GM21526 (cell line): Measurements from ENCODE around the gene CPTP.
"Not testable (repeated sequence)": the region's sequence is repeated elsewhere in the genome, so short reads cannot be mapped to it uniquely, and the experiment has no call there.

Experiments
- ATAC-seq: cut with Tn5 transposase; IDR thresholded peaks from one replicate; pipeline ENCODE4 v1.9.1; 2021; ENCODE audit warnings: moderate library complexity; ENCODE audit not compliant: unreplicated experiment, low FRiP score

Gene CPTP

DNA sequence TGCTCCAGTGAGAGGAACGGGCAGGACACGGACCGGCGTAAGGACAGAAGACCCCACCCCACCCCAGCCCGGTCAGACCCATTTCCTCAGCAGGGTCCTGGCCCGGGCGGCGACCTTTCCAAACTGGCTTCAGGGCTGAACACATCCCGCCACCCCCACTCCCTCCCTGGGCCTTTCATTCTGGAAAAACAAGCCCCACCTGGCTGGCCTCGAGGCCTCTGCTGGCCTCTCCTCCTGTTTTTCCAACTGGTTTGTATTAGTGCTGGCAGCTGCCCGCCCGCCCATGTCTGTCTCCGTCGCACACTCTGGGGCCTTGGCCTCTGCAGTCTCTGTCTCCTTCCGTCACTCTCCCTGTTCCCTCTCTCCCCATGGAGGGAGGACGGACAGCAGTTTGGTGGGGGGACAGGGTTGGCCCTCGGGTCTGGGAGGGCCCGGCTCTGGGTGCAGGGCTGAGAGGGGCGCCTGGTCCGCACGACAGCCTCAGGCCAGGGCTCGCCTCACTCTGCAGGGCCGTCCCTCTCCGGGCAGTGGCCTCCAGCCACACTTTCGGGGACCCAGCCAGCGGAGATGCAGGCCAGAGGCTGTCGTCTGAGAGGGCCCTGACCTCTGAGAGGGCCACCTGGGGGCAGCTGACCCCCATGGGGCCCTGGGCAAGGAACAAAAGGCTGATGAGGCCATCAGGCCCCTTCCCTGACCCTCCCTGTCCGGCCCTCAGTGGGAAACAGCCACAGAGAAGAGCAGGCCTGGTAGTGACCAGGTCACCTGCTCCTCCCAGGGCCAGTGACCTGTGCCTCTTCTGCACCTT lies 35.3 kb downstream of the CPTP start:
- no peak for ATAC-seq

DNA sequence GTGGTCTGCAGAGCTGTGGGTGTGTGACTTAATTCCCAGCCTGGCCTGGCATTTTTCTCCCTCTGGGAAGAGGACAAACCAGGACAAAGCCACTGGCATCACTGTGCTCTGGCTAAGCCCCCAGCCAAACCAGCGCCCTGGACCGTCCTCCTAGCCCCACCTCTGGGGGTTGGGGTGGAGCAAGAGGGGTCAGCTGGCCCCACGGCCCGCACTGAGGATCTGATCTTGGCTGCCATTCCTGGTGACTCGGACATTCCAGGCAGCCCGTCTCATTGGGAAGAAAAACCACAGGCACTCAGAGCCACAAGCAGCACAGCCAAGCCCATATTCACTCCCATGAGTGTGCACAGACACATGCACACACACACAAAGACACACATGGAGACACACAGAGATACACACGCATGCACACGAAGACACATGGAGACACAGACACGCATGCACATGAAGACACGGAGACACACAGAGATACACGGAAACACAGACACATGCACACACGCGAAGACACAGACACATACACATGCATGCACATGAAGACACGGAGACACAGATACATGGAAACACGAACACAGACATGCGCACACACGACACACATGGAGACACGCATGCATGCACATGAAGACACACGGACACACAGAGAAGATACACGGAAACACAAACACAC lies 36.0 kb downstream of the CPTP start:
- ATAC-seq = no peak

DNA sequence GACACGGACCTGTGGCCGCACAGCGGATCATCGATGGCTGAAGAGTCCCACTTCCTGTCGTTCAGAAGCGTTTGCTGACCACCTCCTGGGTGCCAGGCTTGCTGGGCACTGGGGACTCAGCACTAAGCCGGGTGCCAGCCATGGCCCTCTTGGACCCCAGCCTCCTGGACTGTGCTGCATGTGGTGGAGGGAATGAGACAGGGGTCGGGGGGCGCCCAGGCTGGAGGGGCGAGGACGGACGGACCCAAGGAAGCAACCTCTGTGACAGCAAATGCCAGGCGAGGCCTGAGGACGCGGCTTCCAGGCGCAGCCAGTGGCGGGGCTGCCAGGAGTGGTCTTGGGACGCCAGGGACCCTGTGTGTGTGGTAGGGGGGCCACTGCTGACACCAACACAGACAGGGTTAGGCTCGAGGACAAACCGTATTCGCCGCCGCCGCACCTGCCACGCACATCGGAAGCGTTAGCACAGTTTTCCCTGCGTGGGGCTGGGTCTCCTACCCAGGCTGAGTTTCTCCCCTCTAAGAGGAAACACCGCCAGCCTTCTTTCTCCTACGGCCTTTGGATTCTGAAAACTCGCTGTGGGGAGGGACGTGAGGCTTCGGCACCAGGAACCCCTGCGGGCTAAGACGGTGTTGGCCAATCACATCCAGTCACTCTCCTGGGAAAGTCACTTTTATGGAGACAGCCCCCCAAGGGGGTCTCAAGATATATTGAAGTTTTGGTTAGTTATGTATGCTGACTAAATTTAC lies 36.8 kb downstream of the CPTP start:
- no peak for ATAC-seq

DNA sequence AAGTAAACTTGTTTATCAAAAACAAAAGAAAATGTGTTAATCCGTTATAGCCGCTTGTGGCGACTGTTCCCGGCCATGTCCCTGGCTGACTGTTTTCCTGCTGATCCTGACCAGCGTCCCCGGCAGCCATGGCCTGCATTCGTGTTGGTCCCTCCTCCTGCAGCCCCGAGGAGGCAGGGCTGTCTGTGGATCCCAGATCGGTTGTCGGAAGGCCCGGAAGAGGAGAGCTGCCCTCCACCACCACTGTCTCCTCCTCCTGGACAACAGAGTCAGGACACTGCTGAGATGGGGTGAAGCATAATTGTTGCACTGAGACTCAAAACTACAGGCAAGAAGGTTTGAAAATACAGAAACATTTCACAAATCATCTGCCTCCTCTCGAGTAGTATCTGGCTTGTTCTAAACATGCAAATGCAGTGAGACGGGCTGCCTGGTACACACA lies 37.4 kb downstream of the CPTP start:
- ATAC-seq = no peak

DNA sequence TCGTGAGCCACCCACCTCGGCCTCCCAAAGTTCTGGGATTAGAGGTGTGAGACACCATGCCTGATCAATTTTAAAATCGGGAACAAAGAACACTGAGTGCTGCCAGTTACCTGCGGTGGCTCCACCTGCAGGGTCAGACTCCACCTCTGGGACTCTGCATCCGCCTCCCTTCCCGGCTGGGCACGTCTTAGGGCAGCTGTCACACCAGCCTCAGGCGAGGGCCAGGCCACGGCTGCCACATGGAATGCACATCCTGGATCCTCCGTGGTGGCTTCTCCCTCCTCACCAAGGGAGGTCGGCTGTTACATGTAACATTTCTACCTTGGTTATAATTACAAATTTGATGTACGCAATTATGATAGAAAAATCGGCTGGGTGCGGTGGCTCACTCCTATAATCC lies 39.7 kb downstream of the CPTP start:
- ATAC-seq = no peak

DNA sequence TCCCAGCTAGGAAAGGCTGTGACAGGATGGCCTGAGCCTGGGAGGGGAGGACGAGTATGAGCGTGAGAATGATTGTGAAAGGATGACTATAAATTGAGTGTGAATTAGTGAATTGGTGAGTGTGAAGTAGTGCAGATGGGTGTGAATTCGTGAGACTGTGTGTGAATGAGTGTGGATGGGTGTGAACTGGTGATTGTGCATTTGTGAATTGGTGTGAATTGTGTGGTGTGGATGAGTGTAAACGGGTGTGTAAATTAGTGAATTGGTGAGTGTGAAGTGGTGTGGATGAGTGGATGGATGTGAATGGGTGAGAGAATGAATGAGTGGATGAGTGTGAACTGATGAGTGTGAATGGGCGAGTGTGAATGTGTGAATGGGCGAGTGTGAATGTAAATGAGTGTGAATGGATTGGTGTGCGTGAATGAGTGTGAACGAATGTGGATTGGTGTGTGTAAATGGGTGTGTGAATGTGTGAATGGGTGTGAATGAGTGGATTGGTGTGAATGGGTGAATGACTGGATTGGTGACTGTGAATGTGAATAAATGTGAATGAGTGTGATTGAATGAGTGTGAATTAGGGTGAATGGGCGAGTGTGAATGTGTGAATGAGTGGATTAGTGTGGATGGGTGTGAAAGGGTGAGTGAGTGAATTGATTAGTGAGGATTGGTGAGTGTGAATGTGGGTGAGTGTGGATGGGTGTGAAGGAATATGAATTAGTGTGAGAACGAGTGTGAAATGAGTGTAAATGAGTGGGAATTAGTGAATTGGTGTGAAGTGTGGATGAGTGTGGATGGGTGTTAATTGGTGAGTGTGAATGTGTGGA lies 41.5 kb downstream of the CPTP start:
- ATAC-seq = no peak

DNA sequence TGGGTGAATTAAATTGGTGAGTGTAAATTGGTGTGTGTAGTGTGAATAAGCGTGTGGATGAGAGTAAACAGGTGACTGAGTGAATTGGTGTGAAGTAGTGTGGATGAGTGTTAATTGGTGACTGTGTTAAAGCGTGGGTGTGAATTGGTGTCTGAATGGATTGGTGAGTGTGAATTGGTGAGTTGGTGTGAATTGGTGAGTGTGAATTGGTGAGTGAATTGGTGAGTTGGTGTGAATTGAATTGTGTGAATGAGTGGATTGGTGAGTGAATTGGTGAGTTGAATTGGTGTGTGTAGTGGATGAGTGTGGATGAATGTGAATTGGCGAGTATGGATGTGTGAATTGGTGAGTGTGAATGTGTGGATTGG lies 42.1 kb downstream of the CPTP start:
- ATAC-seq = no peak

DNA sequence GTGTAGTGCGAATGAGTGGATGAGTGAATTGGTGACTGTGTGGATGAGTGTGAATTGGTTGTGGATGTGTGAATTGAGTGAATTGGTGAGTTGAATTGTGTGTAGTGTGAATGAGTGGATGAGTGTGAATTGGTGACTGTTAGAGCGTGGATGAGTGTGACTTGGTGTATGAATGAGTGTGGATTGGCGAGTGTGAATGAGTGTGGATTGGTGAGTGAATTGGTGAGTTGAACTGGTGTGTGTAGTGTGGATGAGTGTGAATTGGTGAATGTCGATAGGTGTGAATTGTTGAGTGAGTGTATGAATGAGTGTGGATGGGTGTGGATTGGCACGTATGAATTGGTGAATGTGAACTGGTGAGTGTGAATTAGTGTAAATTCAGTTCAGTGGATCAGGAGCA lies 42.7 kb downstream of the CPTP start:
- no peak for ATAC-seq

DNA sequence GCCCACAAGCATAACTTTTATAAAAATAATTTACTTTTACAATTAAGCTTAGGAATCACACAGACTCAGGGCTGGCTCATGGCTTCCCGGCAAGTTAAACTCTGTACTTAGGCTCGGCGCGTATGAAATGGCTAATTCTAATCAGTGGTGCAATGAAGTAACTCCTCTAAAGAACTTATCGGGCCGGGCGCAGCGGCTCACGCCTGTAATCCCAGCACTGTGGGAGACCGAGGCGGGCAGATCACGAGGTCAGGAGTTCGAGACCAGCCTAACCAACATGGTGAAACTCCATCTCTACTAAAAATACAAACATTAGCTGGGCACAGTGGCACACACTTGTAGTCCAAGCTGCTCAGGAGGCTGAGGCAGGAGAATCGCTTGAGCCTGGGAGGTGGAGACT lies 45.5 kb downstream of the CPTP start:
- ATAC-seq = not testable (repeated sequence)

DNA sequence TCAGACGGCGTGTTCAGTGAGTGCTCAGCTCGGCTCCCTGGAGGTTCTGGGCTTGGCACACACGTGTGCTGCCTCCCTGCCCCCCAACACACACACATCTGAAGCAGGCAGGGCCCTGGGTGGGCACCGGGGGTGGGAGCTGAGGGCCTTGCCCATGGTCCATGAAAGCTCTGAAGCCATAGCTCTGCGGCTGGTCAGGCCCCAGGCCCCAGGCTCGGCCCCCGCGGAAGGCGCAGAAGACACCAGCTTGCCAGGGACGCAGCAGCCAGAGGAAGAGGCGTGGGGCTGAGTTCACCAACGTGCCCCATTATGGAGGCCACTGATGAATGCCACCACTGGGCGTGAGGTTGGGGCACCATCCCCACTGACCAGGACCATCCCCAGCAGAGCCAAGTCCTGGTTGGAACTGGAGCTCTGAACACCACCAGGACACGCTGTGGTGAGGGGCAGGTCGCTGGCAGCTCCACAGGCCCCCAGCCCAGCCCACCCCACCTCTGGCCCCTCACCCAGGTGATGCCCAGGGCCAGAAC lies 46.2 kb downstream of the CPTP start:
- no peak for ATAC-seq

DNA sequence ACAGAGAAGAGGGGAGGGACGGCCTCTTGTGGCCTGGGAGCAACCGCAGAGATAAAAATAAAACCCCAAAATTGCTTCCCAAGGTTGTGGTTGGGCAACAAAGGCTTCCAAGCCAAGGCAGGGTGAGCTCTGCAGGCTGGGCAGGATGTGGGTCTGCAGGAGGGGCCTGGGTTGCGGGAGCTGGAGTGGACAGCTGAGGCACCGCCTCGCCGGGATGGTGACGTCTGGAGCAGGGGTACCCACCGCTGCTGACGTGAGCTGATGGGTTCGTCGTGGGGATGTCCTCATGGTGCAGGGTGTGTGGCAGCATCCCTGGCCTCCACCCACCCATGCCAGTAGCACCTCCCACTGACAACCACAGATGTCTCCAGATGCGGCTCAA lies 46.8 kb downstream of the CPTP start:
- no peak for ATAC-seq

DNA sequence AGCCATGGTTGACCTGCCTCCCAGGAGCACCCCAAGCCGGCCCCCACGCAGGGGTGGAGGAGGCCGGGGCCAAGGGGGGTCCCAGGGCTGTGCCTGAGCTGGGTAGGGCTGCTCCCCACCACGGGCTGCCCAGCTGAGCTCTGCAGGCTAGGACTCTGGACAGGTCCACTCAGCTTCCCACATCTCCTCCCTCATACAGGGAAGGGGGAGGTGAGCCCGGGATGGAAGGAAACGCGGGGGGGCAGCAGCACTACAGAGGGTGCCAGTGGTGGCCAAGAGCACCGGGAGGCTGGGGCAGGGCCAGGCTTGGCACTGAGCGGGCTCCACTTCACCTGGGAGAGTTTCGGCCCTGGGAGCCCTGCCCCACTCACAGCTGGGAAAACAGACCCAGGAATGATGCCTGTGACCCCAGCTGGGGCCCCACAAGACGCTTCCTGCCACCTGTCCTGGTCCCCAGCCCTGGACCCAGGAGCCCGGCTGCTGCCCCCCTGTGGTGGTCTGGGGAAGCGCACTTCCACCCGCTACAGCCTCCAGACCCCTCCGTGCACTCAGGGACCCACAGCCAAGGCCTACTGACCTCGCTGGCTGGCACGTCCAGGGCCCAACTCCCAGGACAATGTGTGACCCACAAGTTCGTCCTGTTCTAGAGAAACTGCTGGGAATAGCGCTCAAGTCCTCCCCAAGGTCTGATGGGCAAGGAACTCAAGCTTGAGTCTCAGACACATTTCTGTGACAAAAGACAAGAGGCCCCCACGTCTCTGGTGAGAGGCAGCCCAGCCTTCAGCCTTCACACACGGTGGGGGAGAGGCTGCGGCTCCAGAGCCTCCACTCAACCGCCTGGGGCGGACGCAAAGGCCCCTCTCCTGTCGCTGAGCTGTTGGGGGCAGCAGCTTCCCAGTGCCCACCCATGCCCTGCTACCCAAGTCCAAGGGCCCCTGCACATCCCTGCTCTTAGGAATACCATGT lies 47.4 kb downstream of the CPTP start:
- ATAC-seq = no peak

DNA sequence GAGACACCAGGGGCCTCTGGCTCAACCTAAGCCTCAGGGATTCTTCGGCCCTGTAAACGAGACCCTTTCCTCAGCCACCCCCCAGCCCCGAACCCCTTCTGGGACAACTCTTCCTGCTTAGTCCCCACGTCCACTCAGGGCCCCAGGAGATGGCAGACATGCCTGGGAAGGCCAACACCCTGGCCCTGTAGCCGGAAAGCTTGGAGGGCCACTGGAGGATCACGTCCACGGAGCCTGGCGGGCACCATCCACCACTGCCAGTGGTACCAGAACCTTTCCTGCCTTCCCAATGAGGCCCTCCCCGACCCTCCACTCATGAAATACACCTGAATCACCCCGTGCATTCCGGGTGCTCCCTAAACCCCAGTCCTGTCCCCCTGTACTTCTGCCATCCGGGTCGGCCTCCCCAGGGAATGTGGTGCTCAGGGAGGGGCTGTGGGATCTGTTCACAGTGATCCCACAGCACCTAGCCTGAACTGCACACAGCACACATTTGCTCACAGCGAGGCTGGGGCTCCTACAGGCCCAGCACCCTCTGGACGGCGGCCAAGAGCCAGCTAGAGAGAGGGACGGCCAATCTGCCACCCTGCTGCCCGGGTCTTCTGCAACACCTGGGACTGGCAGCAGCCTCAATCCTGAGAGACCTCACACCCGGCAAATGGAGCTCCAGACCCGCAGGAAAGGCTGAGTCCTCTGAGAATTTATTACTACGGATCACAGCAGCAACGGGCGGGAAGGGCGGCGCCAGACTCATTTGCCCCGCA lies 48.6 kb downstream of the CPTP start:
- ATAC-seq = no peak

DNA sequence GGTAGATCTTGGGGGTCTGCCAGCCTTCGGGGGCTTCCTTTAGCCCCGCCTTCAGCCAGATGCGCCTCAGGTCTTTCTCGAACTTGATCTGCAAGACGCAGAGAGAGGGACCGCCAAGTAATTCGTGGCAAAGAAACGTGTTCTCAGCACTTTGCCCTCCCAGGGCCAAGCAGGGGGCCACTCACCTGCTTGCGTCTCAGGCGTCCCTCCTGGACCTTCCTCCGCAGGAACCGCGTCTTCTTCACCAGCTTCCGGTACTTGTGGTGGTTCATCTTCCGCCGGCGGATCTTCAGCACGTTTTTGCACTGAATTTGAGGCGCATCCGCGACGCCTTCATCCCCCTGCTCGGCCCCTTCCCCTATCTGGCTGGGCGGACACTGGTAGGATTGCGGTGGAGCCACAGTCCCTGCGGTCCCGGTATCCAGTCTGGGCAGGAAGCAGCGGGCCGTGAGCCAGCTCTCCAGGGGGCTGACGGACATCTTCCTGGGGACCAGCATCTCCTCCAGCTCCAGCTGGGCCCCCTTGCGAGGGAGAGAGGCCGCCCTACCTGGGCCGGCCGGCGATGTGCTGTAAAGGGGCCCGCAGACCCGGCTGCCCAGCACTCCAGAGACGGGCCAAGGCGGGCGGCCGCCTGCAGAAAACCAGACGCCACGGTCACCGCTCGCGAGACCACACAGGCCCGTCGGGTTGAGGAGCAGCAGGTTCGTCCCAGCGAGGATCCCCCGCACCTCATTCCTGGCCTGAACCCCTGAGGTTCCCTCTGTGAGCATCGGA lies 49.4 kb downstream of the CPTP start:
- no peak for ATAC-seq

DNA sequence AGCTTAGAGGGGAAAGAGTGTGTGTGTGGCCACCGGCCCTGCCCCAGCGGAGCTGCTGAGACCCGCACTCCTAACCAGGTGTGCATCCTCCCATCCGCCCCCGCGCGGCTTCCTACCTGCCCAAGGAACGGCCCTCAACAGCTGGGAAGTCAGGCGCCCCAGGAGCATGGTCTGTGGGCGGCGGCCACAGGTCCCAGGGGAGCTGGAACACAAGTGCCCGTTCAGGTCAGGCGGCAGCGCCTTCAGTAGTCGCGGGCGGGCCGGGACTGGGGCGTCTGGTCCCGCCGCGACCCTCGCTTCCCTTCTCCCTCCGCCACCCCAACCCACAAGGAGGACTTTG lies 50.0 kb downstream of the CPTP start:
- peak; percentile 2 for ATAC-seq

DNA sequence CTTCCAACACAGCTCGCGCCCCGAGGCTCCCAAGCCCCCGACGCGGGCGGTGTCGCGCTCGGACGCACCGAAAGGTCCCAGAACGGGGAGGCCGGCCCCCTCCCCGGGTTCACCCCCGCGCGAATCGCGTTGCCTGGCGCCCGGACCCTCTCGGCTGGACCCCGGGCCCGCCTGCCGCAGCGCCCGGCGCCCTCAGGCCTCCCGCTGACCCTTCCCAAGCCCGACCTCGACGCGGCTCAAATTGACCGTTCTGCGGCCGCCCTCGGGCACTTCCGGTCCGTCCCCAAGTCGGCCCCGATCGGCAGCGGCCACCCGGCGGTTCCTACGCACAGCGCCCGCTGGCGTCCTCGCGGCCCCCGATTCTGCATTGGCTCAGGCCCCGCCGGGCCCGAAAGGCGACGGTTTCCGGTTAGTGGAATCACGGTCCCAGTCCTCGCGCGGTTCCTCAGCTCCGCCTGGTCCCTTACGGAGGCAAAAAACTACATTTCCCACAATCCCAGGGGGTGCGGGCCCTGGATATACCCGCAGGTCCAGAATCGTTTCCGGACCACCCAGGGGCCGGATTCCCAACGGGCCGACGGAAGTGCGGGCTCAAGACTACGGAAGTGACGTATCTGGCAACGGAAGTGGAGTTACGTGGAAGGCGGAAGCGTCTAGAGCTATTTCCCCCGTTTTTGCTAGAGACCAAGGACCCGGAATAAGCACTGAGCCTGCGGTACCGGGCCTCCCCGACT lies 50.5 kb downstream of the CPTP start, which contains the start of gene AURKAIP1:
AURKAIP1 (minus strand) TSS at position 279 of the 734 bp plus-strand sequence. CDS start 451 bp downstream, outside the sequence.
- peak; percentile 76 for ATAC-seq

DNA sequence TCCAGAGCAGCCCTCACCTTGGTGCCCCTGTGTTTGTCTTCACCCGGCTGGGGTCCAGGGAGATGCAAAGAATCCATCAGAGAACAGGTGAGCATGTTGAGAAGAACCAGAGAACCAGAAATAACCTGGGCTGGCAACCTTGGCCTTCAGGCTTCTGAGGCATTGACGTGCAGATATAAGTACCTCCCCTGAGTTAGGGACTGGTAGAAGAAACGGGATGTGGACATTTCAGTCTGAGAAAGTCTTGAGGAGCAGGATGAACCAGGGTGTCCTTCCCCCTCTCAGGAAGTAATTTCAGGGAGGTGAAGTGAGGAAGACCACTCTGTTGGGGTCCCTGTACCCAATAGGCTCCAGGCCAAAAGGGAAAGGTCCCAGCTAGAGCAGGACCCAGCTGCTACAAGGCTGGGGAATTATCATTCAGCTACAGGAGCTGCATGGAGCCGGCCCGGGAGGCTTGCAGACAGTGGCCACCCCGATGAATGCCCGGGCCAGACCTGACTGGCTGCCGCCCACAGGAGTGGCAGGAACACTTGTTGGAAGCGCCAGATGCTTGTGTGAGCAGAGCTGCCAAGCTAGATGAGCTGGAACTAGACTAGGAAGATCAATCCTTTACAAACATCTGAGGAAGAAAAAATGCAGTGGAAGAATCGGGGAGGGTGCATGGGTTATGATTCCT lies 52.1 kb downstream of the CPTP start:
- ATAC-seq = no peak
